ENCODE data around the gene RUNDC3A.
"Not testable (repeated sequence)": the region's sequence is repeated elsewhere in the genome, so short reads cannot be mapped to it uniquely, and the experiment has no call there.

Gene RUNDC3A

GRCh38 chr17:44359006-44359405, 50.6 kb downstream of the RUNDC3A start:
- no peak for DNase-seq (ENCODE audit: low spot score)

DNA sequence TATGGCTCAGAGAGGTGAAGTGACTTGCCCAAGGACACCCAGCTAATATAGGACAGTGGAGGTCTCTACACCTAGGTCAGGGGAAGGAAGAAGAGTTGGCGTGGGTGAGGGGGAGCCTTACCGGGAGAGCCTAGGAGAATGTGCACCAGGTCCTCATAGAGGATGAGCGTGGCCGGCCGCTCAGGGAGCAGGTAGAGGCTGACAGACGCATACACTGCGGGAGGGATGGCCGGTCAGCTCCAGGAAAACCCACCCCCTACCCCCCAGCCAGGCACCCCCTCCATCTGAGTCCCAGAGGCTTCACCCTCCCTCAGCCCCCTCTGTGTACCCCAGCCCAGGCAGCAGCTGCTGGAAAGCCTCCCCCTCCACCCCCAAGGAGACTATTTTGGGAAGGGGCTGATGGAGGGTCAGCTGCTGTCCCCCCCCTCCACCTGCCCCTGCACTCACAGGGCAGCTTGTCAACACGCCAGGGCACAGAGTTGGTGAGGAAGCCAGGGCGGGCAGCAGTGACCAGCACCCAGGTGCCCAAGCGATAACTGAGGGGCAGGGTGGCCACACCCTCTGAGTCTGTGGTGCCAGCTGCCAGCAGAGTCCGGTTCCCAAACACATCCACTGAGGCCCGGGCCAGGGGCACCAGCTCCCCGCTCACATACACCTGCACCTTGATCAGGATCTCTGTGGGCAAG, 51.2 kb downstream of the RUNDC3A start:
- DNase-seq (ENCODE audit: low spot score) = no peak

DNA sequence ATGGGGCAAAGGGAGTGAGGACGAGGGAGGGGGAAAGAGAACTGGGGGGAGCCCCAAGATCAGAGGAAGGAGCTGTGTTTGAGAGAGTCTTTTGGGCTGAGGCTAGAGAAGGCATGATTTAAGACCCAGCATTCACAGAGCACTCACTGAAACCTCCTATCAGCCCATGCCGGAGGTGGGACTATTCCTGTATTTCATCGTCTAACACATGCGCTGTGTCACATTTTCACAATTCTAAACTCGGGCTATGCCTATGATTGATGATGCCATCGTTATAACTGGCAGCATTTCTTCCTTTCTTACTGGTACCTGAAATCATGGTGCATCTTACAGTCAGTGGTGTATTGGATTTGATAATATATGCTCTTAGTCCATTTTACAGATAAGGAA, 51.7 kb downstream of the RUNDC3A start:
- no peak for DNase-seq (ENCODE audit: low spot score)

GRCh38 chr17:44360826-44361225, 52.4 kb downstream of the RUNDC3A start:
- DNase-seq (ENCODE audit: low spot score) = peak; percentile 54

GRCh38 chr17:44361292-44362260, 53.2 kb downstream of the RUNDC3A start:
- DNase-seq (ENCODE audit: low spot score) = no peak

DNA sequence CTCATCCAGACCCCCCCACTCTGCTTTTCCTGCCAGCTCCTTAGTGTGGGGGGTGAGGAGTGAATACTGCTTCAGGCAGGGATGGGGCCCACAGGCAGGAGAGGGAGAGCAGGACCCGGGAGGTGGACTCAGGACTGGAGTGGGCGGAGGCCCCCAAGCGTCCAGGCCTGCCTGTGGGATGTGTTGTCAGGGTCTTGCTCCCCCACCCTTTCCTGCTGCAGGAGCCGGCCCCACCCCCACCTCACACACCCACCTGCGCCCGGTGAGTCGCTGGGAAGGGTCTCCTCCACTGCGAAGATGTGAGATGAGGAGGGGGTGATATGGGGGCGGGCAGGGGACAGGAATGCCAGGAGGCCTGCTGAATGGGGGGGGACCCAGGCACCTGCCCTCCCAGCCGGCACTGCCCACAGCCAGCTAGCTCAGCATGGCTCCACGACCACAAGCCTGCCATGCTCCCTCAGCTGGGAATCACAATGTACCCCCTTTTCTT, 54.1 kb downstream of the RUNDC3A start:
- no peak for DNase-seq (ENCODE audit: low spot score)

- peak; percentile 42 for DNase-seq (ENCODE audit: low spot score)
These were observed 54.7 kb downstream of the RUNDC3A start for GRCh38 chr17:44362949-44363612.

DNA sequence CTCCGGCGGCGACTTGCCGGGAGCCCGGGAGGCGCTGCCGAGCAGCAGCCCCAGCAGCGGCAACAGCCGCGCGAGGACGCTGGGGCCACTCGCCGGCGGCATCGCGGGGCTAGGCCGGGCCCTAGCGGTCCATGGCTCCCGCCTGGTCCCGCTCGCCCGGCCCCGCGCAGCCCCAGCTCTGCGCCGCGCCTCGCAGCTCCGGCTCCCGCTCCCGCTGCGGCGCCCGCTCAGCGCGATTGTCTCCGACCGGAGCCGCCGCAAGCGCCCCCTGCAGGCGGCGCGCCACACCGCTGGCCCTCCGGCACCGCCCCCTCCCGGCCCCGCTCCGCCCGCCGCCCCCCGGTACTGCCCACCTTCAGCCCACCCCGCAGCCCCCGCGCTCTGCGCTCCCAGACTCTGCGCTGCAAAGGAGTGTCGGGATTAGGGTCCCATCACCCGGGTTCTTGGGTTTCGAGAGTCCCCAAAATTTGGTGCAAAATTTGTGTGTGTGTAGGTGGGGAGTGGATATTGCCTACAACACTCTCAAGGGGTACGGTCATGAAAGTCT, 55.3 kb downstream of the RUNDC3A start, which contains the start of gene FAM171A2:
FAM171A2 (minus strand) TSS at position 241 of the 547 bp plus-strand sequence; CDS start at position 102, 139 bp downstream.
- DNase-seq (ENCODE audit: low spot score) = peak; percentile 89

GRCh38 chr17:44365051-44365450, 56.6 kb downstream of the RUNDC3A start:
- DNase-seq (ENCODE audit: low spot score) = not testable (repeated sequence)

GRCh38 chr17:44367231-44367979, 59.0 kb downstream of the RUNDC3A start:
- no peak for DNase-seq (ENCODE audit: low spot score)

Data from AG08395 (cell line).